ENCODE data around the gene TESMIN. TPM values are rescaled to one million over a fixed set of nuclear protein-coding genes. Genes with fewer than 3 reads are reported as not detected.

Gene TESMIN
- total RNA-seq, 1 experiment from 2014 or later = 45.2 TPM

DNA sequence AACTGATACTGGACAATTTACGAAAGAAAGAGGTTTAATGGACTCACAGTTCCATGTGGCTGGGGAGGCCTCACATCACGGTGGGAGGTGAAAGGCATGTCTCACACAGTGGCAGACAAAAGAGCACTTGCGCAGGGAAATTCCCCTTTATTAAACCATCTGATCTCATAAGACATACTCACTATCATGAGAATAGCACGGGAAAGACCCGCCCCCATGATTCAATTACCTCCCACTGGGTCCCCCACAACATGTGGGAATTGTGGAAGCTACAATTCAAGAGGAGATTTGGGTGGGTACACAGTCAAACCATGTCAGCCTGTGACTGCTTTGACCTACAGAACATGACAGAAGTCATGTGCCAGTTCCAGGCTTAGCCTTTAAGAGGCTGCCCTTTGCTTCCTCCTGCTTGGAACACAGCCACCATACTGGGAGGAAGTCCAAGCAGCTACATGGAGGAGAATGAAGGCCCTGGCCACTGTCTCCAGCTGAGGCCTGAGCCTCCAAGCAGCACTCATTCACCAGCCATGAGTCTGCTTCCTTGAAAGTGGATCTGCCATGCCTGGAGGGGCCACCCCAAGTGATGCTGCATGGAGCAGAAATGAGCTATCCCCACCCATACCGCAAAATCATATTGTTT, 77.9 kb downstream of the TESMIN start:
- TF ChIP-seq, protein P1, sequence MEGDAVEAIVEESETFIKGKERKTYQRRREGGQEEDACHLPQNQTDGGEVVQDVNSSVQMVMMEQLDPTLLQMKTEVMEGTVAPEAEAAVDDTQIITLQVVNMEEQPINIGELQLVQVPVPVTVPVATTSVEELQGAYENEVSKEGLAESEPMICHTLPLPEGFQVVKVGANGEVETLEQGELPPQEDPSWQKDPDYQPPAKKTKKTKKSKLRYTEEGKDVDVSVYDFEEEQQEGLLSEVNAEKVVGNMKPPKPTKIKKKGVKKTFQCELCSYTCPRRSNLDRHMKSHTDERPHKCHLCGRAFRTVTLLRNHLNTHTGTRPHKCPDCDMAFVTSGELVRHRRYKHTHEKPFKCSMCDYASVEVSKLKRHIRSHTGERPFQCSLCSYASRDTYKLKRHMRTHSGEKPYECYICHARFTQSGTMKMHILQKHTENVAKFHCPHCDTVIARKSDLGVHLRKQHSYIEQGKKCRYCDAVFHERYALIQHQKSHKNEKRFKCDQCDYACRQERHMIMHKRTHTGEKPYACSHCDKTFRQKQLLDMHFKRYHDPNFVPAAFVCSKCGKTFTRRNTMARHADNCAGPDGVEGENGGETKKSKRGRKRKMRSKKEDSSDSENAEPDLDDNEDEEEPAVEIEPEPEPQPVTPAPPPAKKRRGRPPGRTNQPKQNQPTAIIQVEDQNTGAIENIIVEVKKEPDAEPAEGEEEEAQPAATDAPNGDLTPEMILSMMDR (conservative IDR thresholded peaks at IDR 0.05) = no peak
- no peak overlapping the region for H3K9ac ChIP-seq (ENCODE audit: extremely low read depth, insufficient read length, low read length)
- no peak overlapping the region for H2BK120ac ChIP-seq (ENCODE audit: low read depth, low read length, poor library complexity, severe bottlenecking)
- H4K5ac ChIP-seq (ENCODE audit: insufficient read length, low read depth, low read length) = no peak overlapping the region
- no peak overlapping the region for H4K91ac ChIP-seq (ENCODE audit: insufficient read length, low read depth, low read length)
- H2BK5ac ChIP-seq (ENCODE audit: insufficient read length, low read length) = no peak overlapping the region
- Mint-ChIP-seq H3K4me1 (peaks cover 15 to 17% of the 10 kb centered on the region in 2 experiments), H3K4me3 (no peak overlapping the region), H3K27me3 (ENCODE audit: low read depth) (no peaks in the 10 kb centered on the region; the same call in 1 of the 2 replicates), H3K27ac (no peak overlapping the region; a peak in 1 of 7 replicates), H3K36me3 (ENCODE audit: insufficient read depth in 1 of 3, low read depth in 3 of 3) (no peaks in the 10 kb centered on the region), H3K9me3 (no peaks in the 10 kb centered on the region)
- H3K23ac ChIP-seq (ENCODE audit: insufficient read length, low read depth, low read length) = no peak overlapping the region
- no peak overlapping the region for H2BK20ac ChIP-seq (ENCODE audit: low read depth, low read length, poor library complexity, severe bottlenecking)
- no CpG with 5 or more reads among the region's 6 CpGs for WGBS (ENCODE audit: extremely low coverage, insufficient read length, low lambda C conversion rate)
- no peaks in the 10 kb centered on the region for H3K79me1 ChIP-seq (ENCODE audit: insufficient read depth, low read depth, low read length, poor library complexity, severe bottlenecking)
- H3K79me2 ChIP-seq (ENCODE audit: insufficient read depth, low read length) = no peaks in the 10 kb centered on the region
- H3K56ac ChIP-seq (ENCODE audit: insufficient read length, low read depth, low read length) = no peak overlapping the region
- no peak overlapping the region for H3T11ph ChIP-seq (ENCODE audit: low read length)
- H3K18ac ChIP-seq (ENCODE audit: insufficient read length, low read depth, low read length) = no peak overlapping the region
- no peaks in the 10 kb centered on the region for H3K4me1 ChIP-seq (ENCODE audit: insufficient read depth, low read length)
- H2BK15ac ChIP-seq (ENCODE audit: low read depth, low read length) = no peak overlapping the region
- no peak overlapping the region for H4K8ac ChIP-seq (replicated peaks; ENCODE audit: insufficient read length, low read depth, low read length)
- H3K4me2 ChIP-seq (ENCODE audit: insufficient read depth, insufficient read length, low read length) = no peak overlapping the region
- H2AFZ ChIP-seq (ENCODE audit: low read length) = no peak overlapping the region
- no peaks in the 10 kb centered on the region for H3K9me3 ChIP-seq (ENCODE audit: control insufficient read depth, low read depth, low read length)
- H2AK5ac ChIP-seq (ENCODE audit: insufficient read length, low read length) = no peak overlapping the region
- H3K27me3 ChIP-seq (ENCODE audit: insufficient read depth, low read length) = no peaks in the 10 kb centered on the region
- DNase-seq = no peak
- H4K20me1 ChIP-seq (ENCODE audit: control insufficient read depth, insufficient read depth, insufficient read length) = no peaks in the 10 kb centered on the region
- no peaks in the 10 kb centered on the region for H3K23me2 ChIP-seq (ENCODE audit: insufficient read length, low read depth, low read length, poor library complexity, severe bottlenecking)
- no peak overlapping the region for H3K4ac ChIP-seq (ENCODE audit: low read depth, low read length)
- no peak overlapping the region for H2BK12ac ChIP-seq (ENCODE audit: insufficient read length, low read depth, low read length)
- no peak overlapping the region for H3K27ac ChIP-seq (ENCODE audit: insufficient read length, low read depth, low read length)
- H3K14ac ChIP-seq (ENCODE audit: insufficient read depth, low read length) = no peak overlapping the region
